GM12801 (cell line): Measurements from ENCODE around the gene KCNIP2.

Experiments
- TF ChIP-seq, protein P1 (sequence below): IDR thresholded peaks from one replicate; pipeline ENCODE4 v1.5.1; 2011; ENCODE audit warnings: control low read depth; ENCODE audit not compliant: insufficient read length; ENCODE audit errors: extremely low read depth

The KCNIP2 gene

DNA sequence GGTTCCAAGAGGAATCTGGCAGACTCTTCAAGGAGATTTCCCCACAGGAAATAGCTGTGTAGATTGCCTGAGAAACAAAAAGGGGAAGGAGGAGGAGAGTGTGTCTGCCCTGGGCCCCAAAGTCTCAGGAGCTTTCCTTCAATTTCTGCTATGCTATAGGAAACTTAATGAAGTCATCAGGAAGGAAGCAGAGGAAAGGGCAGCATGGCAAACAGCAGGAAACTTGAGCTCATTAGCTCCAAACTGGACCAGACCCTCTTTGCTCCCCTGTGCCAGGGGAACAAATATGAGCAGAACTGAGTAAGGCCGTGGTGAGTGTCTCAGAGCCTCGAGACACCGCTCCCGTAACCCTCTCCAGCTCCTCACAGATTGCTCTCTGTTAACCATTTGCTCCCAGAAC lies 4.8 kb upstream of the KCNIP2 start:
- TF ChIP-seq, protein P1, sequence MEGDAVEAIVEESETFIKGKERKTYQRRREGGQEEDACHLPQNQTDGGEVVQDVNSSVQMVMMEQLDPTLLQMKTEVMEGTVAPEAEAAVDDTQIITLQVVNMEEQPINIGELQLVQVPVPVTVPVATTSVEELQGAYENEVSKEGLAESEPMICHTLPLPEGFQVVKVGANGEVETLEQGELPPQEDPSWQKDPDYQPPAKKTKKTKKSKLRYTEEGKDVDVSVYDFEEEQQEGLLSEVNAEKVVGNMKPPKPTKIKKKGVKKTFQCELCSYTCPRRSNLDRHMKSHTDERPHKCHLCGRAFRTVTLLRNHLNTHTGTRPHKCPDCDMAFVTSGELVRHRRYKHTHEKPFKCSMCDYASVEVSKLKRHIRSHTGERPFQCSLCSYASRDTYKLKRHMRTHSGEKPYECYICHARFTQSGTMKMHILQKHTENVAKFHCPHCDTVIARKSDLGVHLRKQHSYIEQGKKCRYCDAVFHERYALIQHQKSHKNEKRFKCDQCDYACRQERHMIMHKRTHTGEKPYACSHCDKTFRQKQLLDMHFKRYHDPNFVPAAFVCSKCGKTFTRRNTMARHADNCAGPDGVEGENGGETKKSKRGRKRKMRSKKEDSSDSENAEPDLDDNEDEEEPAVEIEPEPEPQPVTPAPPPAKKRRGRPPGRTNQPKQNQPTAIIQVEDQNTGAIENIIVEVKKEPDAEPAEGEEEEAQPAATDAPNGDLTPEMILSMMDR: no peak

DNA sequence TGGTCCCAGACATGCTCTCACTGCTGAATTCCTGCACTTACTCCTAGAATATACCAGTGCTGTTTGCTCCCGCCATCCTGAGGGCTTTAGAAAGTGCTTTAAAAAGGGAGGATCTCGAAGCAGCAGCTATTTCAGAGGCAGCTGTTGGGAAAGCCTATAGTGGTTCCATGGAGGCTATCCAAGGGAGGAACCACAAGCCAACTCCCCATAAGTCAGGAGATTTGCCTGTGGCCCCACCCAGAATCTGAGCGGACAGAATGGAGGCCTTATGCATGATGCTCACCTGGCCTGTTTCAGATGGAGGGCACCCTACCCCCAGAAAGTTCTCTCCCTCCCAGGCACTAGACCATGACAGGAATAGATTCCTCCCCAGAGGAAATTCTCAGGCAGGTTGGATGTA lies 2.3 kb upstream of the KCNIP2 start:
- TF ChIP-seq, protein P1: no peak

DNA sequence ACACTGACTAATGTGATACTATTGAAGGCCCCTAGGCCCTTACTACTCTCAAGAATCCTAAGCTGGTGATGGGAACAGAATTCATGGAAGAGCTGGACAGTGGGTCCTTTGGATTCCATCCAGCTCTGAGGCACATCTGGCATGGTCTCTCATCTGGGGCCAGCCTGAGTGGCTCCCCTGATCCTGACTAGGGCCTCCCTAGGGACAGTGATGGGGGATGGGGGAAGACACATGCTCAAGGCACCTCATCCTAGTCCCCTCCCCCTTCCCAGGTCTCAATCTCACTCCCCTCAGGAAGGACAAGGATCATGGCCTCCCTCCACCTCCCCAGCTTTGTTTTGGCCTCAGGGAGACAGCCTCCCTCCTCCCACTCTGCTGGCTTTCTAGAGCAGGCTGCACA lies 1.8 kb downstream of the KCNIP2 start:
- TF ChIP-seq, protein P1: no peak

DNA sequence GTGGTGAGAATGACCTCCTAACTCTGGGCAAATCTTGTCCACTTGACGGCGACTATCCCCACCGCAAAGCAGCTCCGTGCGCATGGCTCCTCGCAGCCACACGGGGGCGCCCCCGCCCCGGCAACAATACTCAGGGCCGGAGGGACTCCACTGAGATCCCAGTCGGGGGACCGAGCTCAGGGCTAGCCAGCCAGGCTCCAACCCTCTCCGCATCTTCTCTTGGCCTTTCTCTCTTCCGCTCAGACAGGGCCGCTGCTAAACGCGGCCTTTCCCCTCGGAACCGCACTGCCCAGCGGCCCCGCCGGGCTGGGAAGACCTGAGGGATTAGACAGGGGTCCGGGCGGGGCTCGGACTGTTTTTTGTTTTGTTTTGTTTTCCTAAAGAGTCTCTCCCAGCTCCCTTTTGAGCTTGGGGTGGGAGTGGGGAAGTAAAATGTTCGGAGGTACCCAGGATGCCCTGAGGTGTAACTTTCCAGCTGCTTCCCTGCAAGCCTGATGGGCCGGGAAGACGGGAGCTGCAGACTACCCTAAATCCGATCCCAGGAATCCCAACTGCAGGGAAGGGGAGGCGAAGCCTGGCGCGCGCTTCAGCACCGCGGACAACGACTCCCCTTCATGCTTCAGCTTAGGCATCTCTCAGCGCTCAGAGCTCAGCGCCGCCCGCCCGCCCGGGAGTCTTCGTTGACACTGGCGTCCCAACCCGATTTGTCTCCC lies 2.7 kb downstream of the KCNIP2 start:
- TF ChIP-seq, protein P1: peak; percentile 76

DNA sequence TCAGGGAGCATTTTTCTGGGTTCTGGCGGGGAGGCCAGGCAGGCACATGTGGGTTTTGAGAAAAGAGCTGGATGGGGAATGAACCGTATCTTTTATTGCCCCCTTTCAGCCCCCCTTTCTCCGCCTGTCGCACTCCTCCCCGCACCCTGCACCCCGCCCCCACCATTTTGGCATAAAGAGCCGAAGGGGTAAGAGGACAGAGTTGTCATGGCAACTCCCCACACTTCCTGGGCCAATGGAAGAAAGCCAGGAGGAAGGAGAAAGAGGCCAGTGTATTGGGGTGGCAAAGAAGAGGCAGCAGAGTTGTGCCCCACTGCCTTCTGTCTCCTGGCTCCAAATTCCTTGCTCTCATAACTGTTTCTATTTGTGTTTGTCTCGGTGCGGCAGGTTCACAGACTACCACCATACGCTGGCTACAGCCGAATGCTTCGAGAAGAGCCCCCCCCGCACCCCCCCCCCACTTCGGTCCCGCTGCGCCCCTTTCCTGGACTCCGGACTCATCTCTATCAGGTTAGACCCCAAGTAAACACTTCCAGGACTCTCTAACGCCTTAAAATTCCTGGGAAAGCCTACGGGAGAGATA lies 3.4 kb downstream of the KCNIP2 start:
- TF ChIP-seq, protein P1: no peak

DNA sequence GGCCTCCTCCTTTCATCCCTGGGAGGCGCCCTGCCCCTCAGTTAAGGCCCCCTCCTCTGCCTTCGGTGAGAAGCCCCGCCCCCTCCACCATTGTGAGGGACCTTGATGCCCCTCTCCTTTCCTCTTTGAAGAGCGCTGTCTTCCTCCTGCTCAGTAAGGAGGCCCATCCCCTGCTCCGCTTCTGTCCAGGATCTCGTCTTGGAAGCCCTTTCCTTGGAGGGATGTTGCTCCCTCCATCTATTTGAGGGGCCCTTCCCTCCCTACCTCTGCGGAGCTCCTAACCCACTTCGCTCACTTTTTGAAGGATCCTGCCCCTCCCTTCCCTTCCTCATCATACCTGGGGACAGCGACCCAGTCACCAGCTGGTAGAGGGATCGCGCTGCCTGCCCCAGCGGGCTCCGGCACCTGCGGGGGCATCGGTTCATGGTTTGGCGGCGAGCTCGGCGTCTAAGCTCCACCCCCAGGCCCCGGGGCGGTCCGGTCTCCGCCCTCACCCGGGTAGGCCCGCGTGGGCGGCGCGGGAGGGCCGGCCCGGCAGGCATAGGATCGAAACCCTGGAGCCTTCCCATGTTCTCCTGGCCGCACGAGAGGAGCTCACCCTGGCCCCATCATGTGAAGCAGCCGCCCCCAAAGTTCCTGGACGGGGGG lies 4.1 kb downstream of the KCNIP2 start:
- TF ChIP-seq, protein P1: no peak

DNA sequence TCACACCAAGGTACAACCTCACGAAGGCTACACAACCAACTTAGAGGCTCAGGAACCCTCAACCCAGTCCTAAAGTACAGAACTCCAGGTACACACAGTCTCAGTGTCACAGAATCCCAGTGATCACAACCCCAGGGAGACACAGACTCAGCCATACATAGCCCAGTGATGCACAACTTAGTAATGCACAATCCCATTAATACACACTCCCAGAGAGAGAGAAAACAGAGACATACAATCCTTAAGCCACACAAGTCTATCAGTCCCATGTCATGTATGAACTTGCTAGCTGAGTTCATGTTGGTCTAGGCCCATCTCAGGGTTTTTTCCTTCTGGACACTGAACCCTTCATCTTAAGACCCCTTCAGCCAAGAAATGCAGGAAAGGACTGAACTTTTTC lies 4.6 kb downstream of the KCNIP2 start:
- TF ChIP-seq, protein P1: no peak
